DND-41 (cell line): ENCODE results near the gene ABL2.

Source experiments
- ATAC-seq: fragments of 200-7000 bp; cut with Tn5 transposase; 3 replicates; pipeline ENCODE4 v1.9.1; 2021; ENCODE audit warnings: low read depth; ENCODE audit not compliant: insufficient read depth
- DNase-seq: peaks from one replicate; pipeline ENCODE4 v3.0.0-alpha.2; 2020
- H2AFZ ChIP-seq: 2 replicates; pipeline ENCODE4 v1.6.0; 2012; ENCODE audit warnings: low read depth, low read length
- H3K27ac ChIP-seq: 2 replicates; pipeline ENCODE4 v1.5.1; 2012; ENCODE audit warnings: low read length, inconsistent platforms
- H3K27me3 ChIP-seq: fragments of 200-600 bp; sonication (generic); 2 replicates; pipeline ENCODE4 v1.6.0; 2012; ENCODE audit warnings: low read length, mild to moderate bottlenecking, inconsistent platforms; ENCODE audit not compliant: insufficient read depth, poor library complexity
- H3K36me3 ChIP-seq: 2 replicates; pipeline ENCODE4 v1.5.1; 2012; ENCODE audit warnings: low read length, inconsistent platforms; ENCODE audit not compliant: insufficient read depth
- H3K4me1 ChIP-seq: 2 replicates; pipeline ENCODE4 v1.5.1; 2012; ENCODE audit warnings: mild to moderate bottlenecking, low read length; ENCODE audit not compliant: insufficient read depth
- H3K4me2 ChIP-seq: 2 replicates; pipeline ENCODE4 v1.6.0; 2012; ENCODE audit warnings: mild to moderate bottlenecking, moderate library complexity, low read length, inconsistent platforms; ENCODE audit not compliant: insufficient read depth
- H3K4me3 ChIP-seq, 2 experiments: fragments of 200-600 bp in 1 of 2; shearing (Covaris generic) in 1 of 2; 2 replicates each; pipeline ENCODE4 v1.5.1; 2012 to 2016; ENCODE audit warnings: inconsistent platforms in 2 of 2, low read length in 2 of 2, mild to moderate bottlenecking in 2 of 2, low read depth in 1 of 2, moderate library complexity in 1 of 2
- H3K79me2 ChIP-seq: 2 replicates; pipeline ENCODE4 v1.6.0; 2012; ENCODE audit warnings: low read length, inconsistent platforms; ENCODE audit not compliant: insufficient read depth
- H3K9ac ChIP-seq: 2 replicates; pipeline ENCODE4 v1.6.0; 2012; ENCODE audit warnings: low read depth, mild to moderate bottlenecking, inconsistent platforms, low read length, moderate library complexity
- H3K9me3 ChIP-seq: 2 replicates; pipeline ENCODE4 v1.5.1; 2012; ENCODE audit warnings: low read length, moderate library complexity, mild to moderate bottlenecking, inconsistent platforms; ENCODE audit not compliant: insufficient read depth, severe bottlenecking
- H4K20me1 ChIP-seq: 2 replicates; pipeline ENCODE4 v1.6.0; 2012; ENCODE audit warnings: low read length; ENCODE audit not compliant: insufficient read depth
- CTCF ChIP-seq: IDR thresholded peaks from 2 replicates; pipeline ENCODE4 v1.5.1; 2012; ENCODE audit warnings: borderline replicate concordance, low read length, moderate library complexity, mild to moderate bottlenecking; ENCODE audit not compliant: poor library complexity, severe bottlenecking; ENCODE audit errors: extremely low read depth
- EZH2 ChIP-seq: IDR thresholded peaks from 3 replicates; pipeline ENCODE4 v1.6.1; 2012; ENCODE audit warnings: borderline replicate concordance, low read depth, mild to moderate bottlenecking, moderate library complexity, low read length, inconsistent platforms; ENCODE audit not compliant: severe bottlenecking

ABL2 gene

GRCh38 chr1:179120736-179121135 lies 108.7 kb downstream of the ABL2 start:
- no peaks in the 10 kb centered on the region for H3K4me1 ChIP-seq

GRCh38 chr1:179119513-179119912 lies 110.0 kb downstream of the ABL2 start:
- Histone ChIP-seq H3K9me3 (no peaks in the 10 kb centered on the region), H2AFZ (no peak overlapping the region), H3K4me2 (no peak overlapping the region), H3K79me2 (no peaks in the 10 kb centered on the region), H3K27ac (no peak overlapping the region), H3K9ac (no peak overlapping the region), H3K4me1 (no peaks in the 10 kb centered on the region), H4K20me1 (no peaks in the 10 kb centered on the region), H3K27me3 (no peaks in the 10 kb centered on the region), H3K36me3 (peaks cover 27% of the 10 kb centered on the region), H3K4me3 (no peak overlapping the region)
- DNase-seq (no peak), ATAC-seq (no peak)
- TF ChIP-seq EZH2 (no peak), CTCF (no peak)

More at GRCh38 chr1:179120736-179121135, 108.7 kb downstream of the ABL2 start:
- TF ChIP-seq EZH2 (no peak), CTCF (no peak)
- Histone ChIP-seq H2AFZ (no peak overlapping the region), H4K20me1 (no peaks in the 10 kb centered on the region), H3K27me3 (no peaks in the 10 kb centered on the region), H3K4me2 (no peak overlapping the region), H3K4me3 (no peak overlapping the region), H3K79me2 (no peaks in the 10 kb centered on the region), H3K9me3 (no peaks in the 10 kb centered on the region), H3K27ac (no peak overlapping the region), H3K9ac (no peak overlapping the region), H3K36me3 (peaks cover 33% of the 10 kb centered on the region)
- ATAC-seq: no peak
- no peak for DNase-seq

GRCh38 chr1:179115181-179115580 lies 114.3 kb downstream of the ABL2 start:
- TF ChIP-seq EZH2 (no peak), CTCF (no peak)
- Histone ChIP-seq H3K9ac (no peak overlapping the region), H3K27me3 (no peaks in the 10 kb centered on the region), H3K4me2 (no peak overlapping the region), H3K4me1 (no peaks in the 10 kb centered on the region), H3K27ac (no peak overlapping the region), H3K4me3 (no peak overlapping the region), H3K36me3 (peaks cover 40% of the 10 kb centered on the region), H3K9me3 (no peaks in the 10 kb centered on the region), H4K20me1 (no peaks in the 10 kb centered on the region), H3K79me2 (no peaks in the 10 kb centered on the region), H2AFZ (no peak overlapping the region)
- ATAC-seq (no peak), DNase-seq (no peak)

GRCh38 chr1:179108644-179109043 lies 120.8 kb downstream of the ABL2 start:
- Histone ChIP-seq H3K4me2 (no peak overlapping the region), H3K4me3 (no peak overlapping the region), H3K4me1 (no peaks in the 10 kb centered on the region), H3K27ac (no peak overlapping the region), H3K9me3 (no peaks in the 10 kb centered on the region), H3K79me2 (no peaks in the 10 kb centered on the region), H3K9ac (no peak overlapping the region), H3K36me3 (peaks cover 46% of the 10 kb centered on the region), H4K20me1 (no peaks in the 10 kb centered on the region), H2AFZ (no peak overlapping the region), H3K27me3 (no peaks in the 10 kb centered on the region)
- no peak for TF ChIP-seq EZH2
- TF ChIP-seq CTCF: no peak
- ATAC-seq: no peak
- no peak for DNase-seq
